ENCODE data around the gene NIPAL4. TPM values are rescaled to one million over a fixed set of nuclear protein-coding genes. Genes with fewer than 3 reads are reported as not detected.

NIPAL4 gene
- polyA plus RNA-seq, 1 experiment = 4.4 TPM

DNA sequence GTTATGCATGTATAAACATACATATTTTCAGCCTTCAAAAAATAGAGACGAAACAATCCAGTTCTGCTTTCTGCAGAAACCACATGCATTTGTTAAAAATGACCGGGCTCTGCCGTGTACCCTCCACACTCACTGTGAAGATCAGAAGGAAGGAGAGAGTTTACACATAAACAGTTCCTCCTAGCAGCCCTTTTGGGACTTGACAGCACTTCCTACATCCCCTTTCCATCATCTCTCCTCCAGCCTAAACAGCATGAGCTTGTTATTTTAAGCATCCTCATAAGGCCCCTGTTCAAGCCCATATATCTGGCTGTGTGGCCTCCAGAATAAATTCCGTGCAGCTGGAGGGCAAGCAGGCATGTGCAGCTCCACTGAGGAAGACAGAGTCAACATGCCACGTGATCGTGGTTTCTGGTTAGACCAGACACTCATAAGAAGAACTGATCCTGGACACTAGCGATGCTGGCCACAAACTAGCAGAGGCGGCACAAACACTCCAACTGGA is 42.2 kb downstream of the NIPAL4 start:
- Histone ChIP-seq H3K27me3 (ENCODE audit: control insufficient read depth, insufficient read depth, low read length) (no peaks in the 10 kb centered on the region), H3K4me3 (ENCODE audit: low read depth, low read length) (no peak overlapping the region), H3K36me3 (ENCODE audit: control insufficient read depth, insufficient read depth, low read length) (peaks cover 15% of the 10 kb centered on the region)
- DNase-seq (ENCODE audit: low read depth) = no peak
- CTCF ChIA-PET = no interaction called here
- POLR2A ChIA-PET = no interaction called here
- TF ChIP-seq, protein P1, sequence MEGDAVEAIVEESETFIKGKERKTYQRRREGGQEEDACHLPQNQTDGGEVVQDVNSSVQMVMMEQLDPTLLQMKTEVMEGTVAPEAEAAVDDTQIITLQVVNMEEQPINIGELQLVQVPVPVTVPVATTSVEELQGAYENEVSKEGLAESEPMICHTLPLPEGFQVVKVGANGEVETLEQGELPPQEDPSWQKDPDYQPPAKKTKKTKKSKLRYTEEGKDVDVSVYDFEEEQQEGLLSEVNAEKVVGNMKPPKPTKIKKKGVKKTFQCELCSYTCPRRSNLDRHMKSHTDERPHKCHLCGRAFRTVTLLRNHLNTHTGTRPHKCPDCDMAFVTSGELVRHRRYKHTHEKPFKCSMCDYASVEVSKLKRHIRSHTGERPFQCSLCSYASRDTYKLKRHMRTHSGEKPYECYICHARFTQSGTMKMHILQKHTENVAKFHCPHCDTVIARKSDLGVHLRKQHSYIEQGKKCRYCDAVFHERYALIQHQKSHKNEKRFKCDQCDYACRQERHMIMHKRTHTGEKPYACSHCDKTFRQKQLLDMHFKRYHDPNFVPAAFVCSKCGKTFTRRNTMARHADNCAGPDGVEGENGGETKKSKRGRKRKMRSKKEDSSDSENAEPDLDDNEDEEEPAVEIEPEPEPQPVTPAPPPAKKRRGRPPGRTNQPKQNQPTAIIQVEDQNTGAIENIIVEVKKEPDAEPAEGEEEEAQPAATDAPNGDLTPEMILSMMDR (IDR thresholded peaks at IDR 0.05; ENCODE audit: insufficient read depth, low read depth, low read length) = no peak

DNA sequence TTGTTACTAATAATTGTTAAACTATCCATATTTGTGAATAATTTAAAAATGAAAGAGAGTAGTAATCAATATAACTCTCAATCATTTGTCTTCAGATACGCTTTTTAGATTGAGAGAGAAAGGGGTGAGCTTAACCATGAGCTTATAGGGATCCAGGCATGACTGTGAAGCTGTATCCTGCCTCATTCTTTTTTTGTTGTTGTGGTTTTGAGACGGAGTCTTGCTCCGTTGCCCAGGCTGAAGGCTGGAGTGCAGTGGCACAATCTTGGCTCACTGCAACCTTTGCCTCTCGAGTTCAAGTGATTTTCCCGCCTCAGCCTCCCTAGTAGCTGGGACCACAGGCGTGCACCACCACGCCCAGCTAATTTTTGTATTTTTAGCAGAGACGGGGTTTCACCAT is 44.0 kb downstream of the NIPAL4 start:
- Histone ChIP-seq H3K4me3 (ENCODE audit: low read depth, low read length) (no peak overlapping the region), H3K27me3 (ENCODE audit: control insufficient read depth, insufficient read depth, low read length) (no peaks in the 10 kb centered on the region), H3K36me3 (ENCODE audit: control insufficient read depth, insufficient read depth, low read length) (peaks cover 16% of the 10 kb centered on the region)
- DNase-seq (ENCODE audit: low read depth) = no peak
- TF ChIP-seq, protein P1 (IDR thresholded peaks at IDR 0.05; ENCODE audit: insufficient read depth, low read depth, low read length) = no peak
- POLR2A ChIA-PET = no interaction called here
- CTCF ChIA-PET = interaction anchor here (0.9 to 1.0 kb wide), 2 partner anchors 14 to 165 kb away, joined by 3 read pairs; no protein-coding TSS in a partner anchor

DNA sequence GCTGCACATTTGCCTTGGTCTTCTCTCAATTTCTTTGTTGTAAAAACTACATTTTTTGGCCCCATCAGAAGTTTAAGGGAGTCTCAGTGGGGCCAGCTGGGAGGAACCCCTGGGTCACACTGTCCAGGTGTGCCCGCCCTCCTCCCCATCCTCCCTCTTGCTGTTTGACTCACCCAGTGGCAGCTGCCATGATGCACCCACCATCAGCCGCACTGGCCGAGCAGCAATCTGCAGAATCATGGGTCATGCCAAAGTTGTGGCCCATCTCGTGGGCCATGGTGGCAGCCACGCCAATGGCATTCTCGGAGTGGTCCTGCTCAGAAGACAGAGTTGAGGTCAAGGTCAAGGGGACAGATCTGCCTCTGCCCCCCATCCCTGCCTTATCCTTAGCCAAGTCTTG is 45.5 kb downstream of the NIPAL4 start:
- ChIA-PET CTCF (interaction anchor here (1.2 kb wide), 1 partner anchor 29 kb away, joined by 3 read pairs; no protein-coding TSS in a partner anchor), POLR2A (no interaction called here)
- H3K27me3 ChIP-seq (ENCODE audit: control insufficient read depth, insufficient read depth, low read length) = no peaks in the 10 kb centered on the region
- no peak overlapping the region for H3K4me3 ChIP-seq (ENCODE audit: low read depth, low read length)
- TF ChIP-seq, protein P1 (IDR thresholded peaks at IDR 0.05; ENCODE audit: insufficient read depth, low read depth, low read length) = no peak
- peaks cover 17% of the 10 kb centered on the region for H3K36me3 ChIP-seq (ENCODE audit: control insufficient read depth, insufficient read depth, low read length)
- DNase-seq (ENCODE audit: low read depth) = no peak

DNA sequence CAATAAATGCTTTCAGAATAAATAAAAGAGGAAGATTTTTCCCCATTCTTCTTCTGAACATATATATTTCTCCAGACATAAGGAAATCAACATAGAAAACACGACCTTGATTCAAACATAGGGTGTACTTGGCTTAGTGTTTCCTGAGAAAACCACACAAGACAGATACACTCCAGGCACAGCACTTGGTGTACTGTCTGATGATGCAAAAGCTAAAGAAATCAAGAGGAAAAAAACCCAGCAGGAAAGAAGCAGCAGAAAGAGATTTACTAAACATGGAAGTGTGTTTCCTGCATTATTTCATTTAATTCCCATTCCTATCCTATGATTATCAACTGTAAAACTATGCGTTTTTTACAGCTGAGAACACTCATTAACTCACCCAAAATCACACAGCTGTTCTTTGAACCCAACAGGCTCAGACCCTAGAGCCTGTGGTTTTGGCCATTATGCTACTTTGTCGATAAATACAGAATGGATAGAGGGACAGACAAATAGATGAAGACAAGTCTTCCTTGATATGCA is 46.1 kb downstream of the NIPAL4 start:
- POLR2A ChIA-PET = no interaction called here
- CTCF ChIA-PET = interaction anchor here (1.2 kb wide), 1 partner anchor 30 kb away, joined by 3 read pairs; no protein-coding TSS in a partner anchor
- TF ChIP-seq, protein P1 (IDR thresholded peaks at IDR 0.05; ENCODE audit: insufficient read depth, low read depth, low read length) = no peak
- Histone ChIP-seq H3K27me3 (ENCODE audit: control insufficient read depth, insufficient read depth, low read length) (no peaks in the 10 kb centered on the region), H3K4me3 (ENCODE audit: low read depth, low read length) (no peak overlapping the region), H3K36me3 (ENCODE audit: control insufficient read depth, insufficient read depth, low read length) (peaks cover 17% of the 10 kb centered on the region)
- no peak for DNase-seq (ENCODE audit: low read depth)

DNA sequence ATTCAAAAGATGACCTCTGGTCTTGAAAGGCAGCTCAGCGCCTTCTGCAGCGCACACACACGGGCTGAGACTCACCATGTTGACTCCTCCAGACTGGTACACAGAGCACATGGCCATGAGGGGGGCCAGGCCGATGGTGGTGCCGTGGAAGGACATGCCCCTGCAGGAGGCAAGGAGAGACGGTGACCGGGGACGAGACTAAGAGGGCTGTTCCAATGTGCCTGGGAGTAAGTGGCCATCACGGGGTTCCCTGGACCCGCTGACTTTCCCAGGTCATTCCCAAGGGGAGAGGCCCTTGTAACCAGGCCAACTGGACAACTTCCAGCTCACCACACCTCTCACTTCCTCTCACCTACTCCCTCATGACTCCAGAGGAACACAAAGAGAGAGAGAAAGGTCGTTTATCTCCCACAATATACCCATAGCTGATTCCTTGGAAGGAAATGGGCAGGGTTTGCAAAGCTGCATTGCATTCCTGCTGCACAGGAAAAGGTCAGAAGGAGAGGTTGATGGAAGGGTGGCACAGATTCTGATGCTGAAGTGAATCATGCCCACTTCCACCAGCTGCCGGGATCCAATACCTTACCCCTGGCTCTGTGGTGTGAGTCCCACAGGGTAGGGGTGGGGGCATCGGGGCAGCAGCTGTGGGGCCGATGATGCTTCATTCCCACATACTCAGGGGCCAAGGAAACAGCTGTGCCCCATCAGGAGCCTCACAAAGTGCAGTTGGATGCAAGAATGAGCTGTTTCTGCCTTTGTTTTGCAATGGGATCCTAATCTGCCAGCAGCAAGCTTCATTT is 47.2 kb downstream of the NIPAL4 start:
- TF ChIP-seq, protein P1 (IDR thresholded peaks at IDR 0.05; ENCODE audit: insufficient read depth, low read depth, low read length) = no peak
- Histone ChIP-seq H3K27me3 (ENCODE audit: control insufficient read depth, insufficient read depth, low read length) (no peaks in the 10 kb centered on the region), H3K4me3 (ENCODE audit: low read depth, low read length) (no peak overlapping the region), H3K36me3 (ENCODE audit: control insufficient read depth, insufficient read depth, low read length) (peaks cover 13% of the 10 kb centered on the region)
- POLR2A ChIA-PET = interaction anchor here (0.6 kb wide), 1 partner anchor 139 kb away, joined by 6 read pairs; no protein-coding TSS in a partner anchor
- CTCF ChIA-PET = no interaction called here
- DNase-seq (ENCODE audit: low read depth) = no peak

Measured in BJ (cell line).